Mesothelial cell of epicardium (in vitro differentiated cells): ENCODE data around the gene FBXL20. TPM values are rescaled to one million over a fixed set of nuclear protein-coding genes. Genes with fewer than 3 reads are reported as not detected.

Experiments used
- DNase-seq, 2 experiments: peaks; one replicate each; pipeline ENCODE4 v3.0.0; 2021; ENCODE audit warnings: low spot score in 2 of 2; ENCODE audit not compliant: unreplicated experiment in 2 of 2
- H3K27ac Mint-ChIP-seq: 2 replicates; pipeline ENCODE4 v1.8.0; 2021; ENCODE audit warnings: mixed read lengths
- H3K27me3 Mint-ChIP-seq: 2 replicates; pipeline ENCODE4 v1.8.0; 2021; ENCODE audit warnings: low read depth, mixed read lengths
- H3K36me3 Mint-ChIP-seq: 2 replicates; pipeline ENCODE4 v1.8.0; 2021; ENCODE audit warnings: mixed read lengths
- H3K4me1 Mint-ChIP-seq: 2 replicates; pipeline ENCODE4 v1.8.0; 2021; ENCODE audit warnings: mixed read lengths
- H3K4me3 Mint-ChIP-seq: 2 replicates; pipeline ENCODE4 v1.8.0; 2021; ENCODE audit warnings: mild to moderate bottlenecking, moderate library complexity, mixed read lengths
- H3K9me3 Mint-ChIP-seq: 2 replicates; pipeline ENCODE4 v1.8.0; 2021; ENCODE audit warnings: mixed read lengths
- CTCF ChIP-seq: fragments of 200-600 bp; sonication (generic); IDR thresholded peaks from one replicate; pipeline ENCODE4 v1.5.0; 2021; ENCODE audit warnings: antibody characterized with exemption; ENCODE audit not compliant: unreplicated experiment
- total RNA-seq: library from RNA; stranded (reverse); gene quantifications from 3 replicates; pipeline ENCODE4 v1.2.1, GENCODE V29; 2021

Gene FBXL20
- total RNA-seq, 1 donor from 2014 or later, result 29.1 TPM

- peaks cover 2% of the 10 kb centered on the region for H3K36me3 Mint-ChIP-seq
- no peak for TF ChIP-seq CTCF
- H3K27ac Mint-ChIP-seq, result peak overlapping the region; percentile 44
- H3K4me3 Mint-ChIP-seq, result no peak overlapping the region
- no peaks in the 10 kb centered on the region for H3K9me3 Mint-ChIP-seq
- no peak for DNase-seq
- H3K4me1 Mint-ChIP-seq, result peaks cover 5% of the 10 kb centered on the region
- H3K27me3 Mint-ChIP-seq, result no peaks in the 10 kb centered on the region
These were observed 35.6 kb downstream of the FBXL20 start for GRCh38 chr17:39365872-39366271.

GRCh38 chr17:39365242-39365641 lies 36.2 kb downstream of the FBXL20 start:
- H3K36me3 Mint-ChIP-seq, result peaks cover 2% of the 10 kb centered on the region
- peaks cover 5% of the 10 kb centered on the region for H3K4me1 Mint-ChIP-seq
- H3K27ac Mint-ChIP-seq, result peak overlapping the region; percentile 44
- no peaks in the 10 kb centered on the region for H3K27me3 Mint-ChIP-seq
- no peaks in the 10 kb centered on the region for H3K9me3 Mint-ChIP-seq
- H3K4me3 Mint-ChIP-seq, result no peak overlapping the region
- TF ChIP-seq CTCF, result no peak
- DNase-seq, result no peak

- Mint-ChIP-seq H3K4me1 (peaks cover 5% of the 10 kb centered on the region), H3K36me3 (peaks cover 2% of the 10 kb centered on the region), H3K27me3 (no peaks in the 10 kb centered on the region), H3K9me3 (no peaks in the 10 kb centered on the region), H3K4me3 (no peak overlapping the region), H3K27ac (no peak overlapping the region)
- DNase-seq, result no peak
- TF ChIP-seq CTCF, result no peak
These were observed 37.0 kb downstream of the FBXL20 start for GRCh38 chr17:39364236-39365025.

GRCh38 chr17:39361064-39361463 lies 40.4 kb downstream of the FBXL20 start:
- H3K4me1 Mint-ChIP-seq, result peaks cover 5% of the 10 kb centered on the region
- no peak for DNase-seq
- H3K27me3 Mint-ChIP-seq, result no peaks in the 10 kb centered on the region
- no peaks in the 10 kb centered on the region for H3K9me3 Mint-ChIP-seq
- no peak overlapping the region for H3K4me3 Mint-ChIP-seq
- peaks cover 3% of the 10 kb centered on the region for H3K36me3 Mint-ChIP-seq
- TF ChIP-seq CTCF, result no peak
- peak overlapping the region; percentile 2 for H3K27ac Mint-ChIP-seq

- H3K9me3 Mint-ChIP-seq, result no peaks in the 10 kb centered on the region
- no peak for TF ChIP-seq CTCF
- DNase-seq, result no peak
- H3K27ac Mint-ChIP-seq, result no peak overlapping the region
- peaks cover 5% of the 10 kb centered on the region for H3K4me1 Mint-ChIP-seq
- no peak overlapping the region for H3K4me3 Mint-ChIP-seq
- no peaks in the 10 kb centered on the region for H3K27me3 Mint-ChIP-seq
- H3K36me3 Mint-ChIP-seq, result peaks cover 3% of the 10 kb centered on the region
These were observed 40.9 kb downstream of the FBXL20 start for GRCh38 chr17:39360537-39360936.
